Osteocyte (in vitro differentiated cells): ENCODE data around the gene MAGIX. TPM values are rescaled to one million over a fixed set of nuclear protein-coding genes. Genes with fewer than 3 reads are reported as not detected.

Experiments used
- DNase-seq: peaks from one replicate; pipeline ENCODE4 v3.0.0; 2021; ENCODE audit warnings: mixed read lengths; ENCODE audit not compliant: unreplicated experiment; ENCODE audit errors: extremely low spot score
- H3K27ac Mint-ChIP-seq: one replicate; pipeline ENCODE4 v1.8.0; 2021; ENCODE audit warnings: mild to moderate bottlenecking, mixed read lengths; ENCODE audit not compliant: unreplicated experiment
- H3K27me3 Mint-ChIP-seq: one replicate; pipeline ENCODE4 v1.8.0; 2021; ENCODE audit warnings: mixed read lengths; ENCODE audit not compliant: unreplicated experiment
- H3K36me3 Mint-ChIP-seq: one replicate; pipeline ENCODE4 v1.8.0; 2021; ENCODE audit warnings: mixed read lengths; ENCODE audit not compliant: unreplicated experiment
- H3K4me1 Mint-ChIP-seq: one replicate; pipeline ENCODE4 v1.8.0; 2021; ENCODE audit warnings: mixed read lengths; ENCODE audit not compliant: unreplicated experiment
- H3K4me3 Mint-ChIP-seq: one replicate; pipeline ENCODE4 v1.8.0; 2021; ENCODE audit warnings: mild to moderate bottlenecking, moderate library complexity, mixed read lengths; ENCODE audit not compliant: unreplicated experiment
- H3K9me3 Mint-ChIP-seq: one replicate; pipeline ENCODE4 v1.8.0; 2021; ENCODE audit warnings: mixed read lengths; ENCODE audit not compliant: unreplicated experiment
- total RNA-seq: library from RNA; stranded (reverse); gene quantifications from 2 replicates; pipeline ENCODE4 v1.2.1, GENCODE V29; 2021
- TF ChIP-seq, protein P1 (sequence below): fragments of 200-600 bp; sonication (generic); IDR thresholded peaks from 2 replicates; pipeline ENCODE4 v1.5.0; 2021; ENCODE audit warnings: antibody characterized with exemption, mild to moderate bottlenecking, moderate library complexity

The MAGIX gene
- total RNA-seq, 1 donor from 2014 or later = 2.3 TPM

DNA sequence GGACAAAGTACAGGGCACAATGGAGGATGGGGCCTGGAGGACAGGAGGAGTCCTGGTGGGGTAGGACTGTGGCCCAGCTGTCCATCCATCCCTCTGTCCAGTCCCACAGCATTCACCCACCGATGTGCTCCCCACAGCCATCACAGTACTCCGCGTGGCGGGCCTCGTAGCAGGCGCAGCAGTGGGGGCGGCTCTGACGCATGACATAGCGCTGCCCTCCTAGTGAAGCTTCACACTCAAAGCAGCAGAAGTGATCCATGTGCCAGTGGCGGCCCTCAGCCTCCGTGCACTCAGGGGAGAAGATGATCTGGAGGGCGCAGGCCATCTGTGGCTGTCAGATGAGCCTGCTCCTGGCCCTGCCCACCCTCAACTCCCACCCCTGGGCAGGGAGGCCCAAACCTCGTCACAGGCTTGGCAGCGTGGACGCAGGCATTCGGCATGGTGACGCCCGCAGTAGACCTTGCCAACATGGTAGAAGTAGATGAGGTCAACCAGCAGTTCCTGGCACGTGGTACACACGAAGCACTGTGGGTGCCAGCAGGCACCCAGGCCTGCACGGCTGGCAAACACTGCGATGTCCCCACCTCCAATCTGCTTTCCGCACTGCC, 15.4 kb downstream of the MAGIX start:
- Mint-ChIP-seq H3K27me3 (no peaks in the 10 kb centered on the region), H3K36me3 (peaks cover 19% of the 10 kb centered on the region), H3K9me3 (peaks cover 4% of the 10 kb centered on the region), H3K27ac (no peak overlapping the region), H3K4me1 (peaks cover 7% of the 10 kb centered on the region), H3K4me3 (no peak overlapping the region)
- TF ChIP-seq, protein P1, sequence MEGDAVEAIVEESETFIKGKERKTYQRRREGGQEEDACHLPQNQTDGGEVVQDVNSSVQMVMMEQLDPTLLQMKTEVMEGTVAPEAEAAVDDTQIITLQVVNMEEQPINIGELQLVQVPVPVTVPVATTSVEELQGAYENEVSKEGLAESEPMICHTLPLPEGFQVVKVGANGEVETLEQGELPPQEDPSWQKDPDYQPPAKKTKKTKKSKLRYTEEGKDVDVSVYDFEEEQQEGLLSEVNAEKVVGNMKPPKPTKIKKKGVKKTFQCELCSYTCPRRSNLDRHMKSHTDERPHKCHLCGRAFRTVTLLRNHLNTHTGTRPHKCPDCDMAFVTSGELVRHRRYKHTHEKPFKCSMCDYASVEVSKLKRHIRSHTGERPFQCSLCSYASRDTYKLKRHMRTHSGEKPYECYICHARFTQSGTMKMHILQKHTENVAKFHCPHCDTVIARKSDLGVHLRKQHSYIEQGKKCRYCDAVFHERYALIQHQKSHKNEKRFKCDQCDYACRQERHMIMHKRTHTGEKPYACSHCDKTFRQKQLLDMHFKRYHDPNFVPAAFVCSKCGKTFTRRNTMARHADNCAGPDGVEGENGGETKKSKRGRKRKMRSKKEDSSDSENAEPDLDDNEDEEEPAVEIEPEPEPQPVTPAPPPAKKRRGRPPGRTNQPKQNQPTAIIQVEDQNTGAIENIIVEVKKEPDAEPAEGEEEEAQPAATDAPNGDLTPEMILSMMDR = no peak
- no peak for DNase-seq

DNA sequence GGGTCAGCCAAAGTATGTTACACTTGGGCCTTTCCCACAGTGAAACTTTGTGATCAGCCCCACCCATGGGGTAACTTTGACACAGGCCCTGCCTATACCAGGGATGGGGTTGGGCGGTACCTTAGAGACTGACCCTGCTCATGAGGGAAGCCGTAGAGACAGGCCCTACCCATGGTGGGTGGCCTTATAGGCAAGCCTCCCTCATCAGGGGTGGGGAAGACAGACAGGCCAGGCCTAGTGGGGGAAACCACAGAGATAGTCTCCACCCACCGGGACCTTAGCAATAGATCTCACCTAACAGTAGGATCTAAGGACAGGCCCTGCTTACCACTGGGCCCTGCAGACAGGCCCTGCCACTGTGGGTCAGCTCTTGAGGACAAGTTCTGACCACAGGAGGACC, 16.0 kb downstream of the MAGIX start:
- TF ChIP-seq, protein P1 = no peak
- no peak for DNase-seq
- Mint-ChIP-seq H3K27ac (no peak overlapping the region), H3K4me1 (peaks cover 3% of the 10 kb centered on the region), H3K27me3 (no peaks in the 10 kb centered on the region), H3K9me3 (peaks cover 4% of the 10 kb centered on the region), H3K36me3 (peaks cover 19% of the 10 kb centered on the region), H3K4me3 (no peak overlapping the region)

DNA sequence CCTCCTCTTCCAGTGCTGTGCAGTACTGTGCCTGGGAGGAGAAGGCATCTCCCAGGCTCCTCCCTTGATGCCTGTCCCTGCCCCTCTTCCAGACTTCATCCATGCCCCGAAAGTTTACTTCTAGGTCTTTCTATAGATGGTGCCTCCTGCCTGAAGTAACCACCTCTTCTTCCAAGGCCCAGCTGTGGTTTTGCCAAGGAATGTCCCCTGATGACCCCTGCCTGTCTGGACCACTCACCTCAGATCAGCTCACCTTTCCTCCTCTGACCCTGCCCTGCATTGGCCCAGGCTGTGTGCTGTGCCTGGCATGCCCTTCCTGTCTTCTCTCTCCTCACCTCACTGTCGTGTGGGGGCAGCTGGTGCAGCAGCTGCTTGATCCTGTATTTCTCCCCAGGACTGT, 16.8 kb downstream of the MAGIX start:
- H3K9me3 Mint-ChIP-seq = peaks cover 4% of the 10 kb centered on the region
- H3K27me3 Mint-ChIP-seq = no peaks in the 10 kb centered on the region
- H3K4me1 Mint-ChIP-seq = peaks cover 9% of the 10 kb centered on the region
- no peak for DNase-seq
- H3K36me3 Mint-ChIP-seq = peaks cover 18% of the 10 kb centered on the region
- TF ChIP-seq, protein P1 = no peak
- no peak overlapping the region for H3K4me3 Mint-ChIP-seq
- no peak overlapping the region for H3K27ac Mint-ChIP-seq

DNA sequence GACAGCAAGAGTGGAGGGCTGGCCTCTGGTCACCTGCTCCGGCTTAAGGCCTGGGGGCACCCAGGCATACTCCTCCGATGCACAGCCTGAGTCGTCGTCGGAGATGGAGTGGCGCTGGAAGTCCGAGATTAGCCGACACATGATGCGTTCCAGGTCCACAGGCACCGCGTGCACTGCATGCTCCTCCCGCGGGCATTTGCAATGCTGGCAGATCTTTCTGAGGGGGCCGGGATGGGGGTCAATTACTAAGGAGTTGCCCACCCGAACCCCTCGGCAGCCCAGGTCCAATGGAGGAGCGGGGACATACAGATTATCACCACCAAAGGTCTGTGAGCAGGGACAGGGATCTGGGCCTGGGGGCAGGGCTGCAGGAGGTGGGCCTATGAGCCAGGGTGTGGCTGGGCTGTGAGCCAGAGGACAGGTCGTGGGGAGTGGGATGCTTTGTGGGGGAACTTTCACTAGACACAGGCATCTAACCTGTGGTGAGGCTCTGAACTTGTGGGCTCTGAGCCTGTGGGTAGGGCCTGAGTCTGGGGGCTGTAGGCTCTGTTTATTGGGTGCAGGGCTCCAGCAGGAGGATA, 21.2 kb downstream of the MAGIX start:
- H3K9me3 Mint-ChIP-seq = peaks cover 4% of the 10 kb centered on the region
- peak overlapping the region; percentile 68 for H3K27ac Mint-ChIP-seq

More for the DNA sequence above, 21.2 kb downstream of the MAGIX start:
- H3K4me1 Mint-ChIP-seq = peaks cover 14% of the 10 kb centered on the region
- no peak for DNase-seq
- TF ChIP-seq, protein P1 = no peak
- peak overlapping the region; percentile 62 for H3K4me3 Mint-ChIP-seq
- peaks cover 6% of the 10 kb centered on the region for H3K36me3 Mint-ChIP-seq
- H3K27me3 Mint-ChIP-seq = no peaks in the 10 kb centered on the region
